Sigmoid colon (tissue), 4 donors: ENCODE results near the gene MTUS2.
"Not testable (repeated sequence)": the region's sequence is repeated elsewhere in the genome, so short reads cannot be mapped to it uniquely, and the experiment has no call there.

Source experiments
- POLR2A ChIP-seq, 2 donors: fragments of 450-650 bp; IDR thresholded peaks; one replicate each; pipeline ENCODE4 v1.6.1; 2016; ENCODE audit warnings: antibody characterized with exemption in 2 of 2, mild to moderate bottlenecking in 2 of 2, moderate library complexity in 2 of 2
- POLR2AphosphoS5 ChIP-seq, 4 donors: sonication (generic); formaldehyde crosslinking; IDR thresholded peaks; one replicate each; pipeline ENCODE4 v1.6.1; 2017; ENCODE audit warnings: antibody characterized with exemption in 4 of 4

DNA sequence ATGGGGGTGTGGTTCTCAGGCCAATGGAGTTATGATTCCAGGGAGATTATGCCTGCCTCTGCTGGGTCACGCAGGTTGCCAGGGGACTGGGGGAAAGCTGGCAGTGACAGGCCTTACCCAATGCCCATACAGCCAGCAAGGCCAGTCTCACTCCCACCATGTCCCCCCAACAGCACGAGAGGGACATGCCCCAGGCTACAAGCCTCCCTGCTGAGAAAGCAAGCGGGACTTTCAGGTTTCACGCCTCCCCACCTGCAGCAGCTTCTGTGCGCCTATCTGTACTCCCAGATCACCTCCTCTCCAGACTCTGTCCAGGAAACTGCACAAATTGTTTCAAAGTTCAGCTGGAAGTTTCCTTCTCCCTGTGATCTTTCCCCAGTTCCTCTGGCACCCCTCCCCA is 391.0 kb downstream of the MTUS2 start:
- not testable (repeated sequence) for TF ChIP-seq POLR2A, POLR2AphosphoS5 (IDR thresholded peaks at IDR 0.05)
